ENCODE results near the gene GNL2. TPM values are rescaled to one million over a fixed set of nuclear protein-coding genes. Genes with fewer than 3 reads are reported as not detected.

GNL2 gene
- total and polyA plus RNA-seq, 2 experiments from 2014 or later: 39.3 to 65.4 TPM

GRCh38 chr1:37575692-37576091 is 20.0 kb downstream of the GNL2 start:
- Histone ChIP-seq H3K27me3 (replicated peaks; ENCODE audit: insufficient read depth) (no peaks in the 10 kb centered on the region), H3K79me2 (ENCODE audit: insufficient read depth) (peaks cover 34% of the 10 kb centered on the region), H3K9me2 (ENCODE audit: insufficient read depth) (no peaks in the 10 kb centered on the region), H3K9ac (peak overlapping the region; percentile 66), H3F3A (ENCODE audit: insufficient read depth) (peaks cover 55% of the 10 kb centered on the region), H4K20me1 (ENCODE audit: insufficient read depth) (no peaks in the 10 kb centered on the region), H3K4me1 (ENCODE audit: insufficient read depth) (peaks cover 37% of the 10 kb centered on the region), H2AFZ (no peak overlapping the region), H3K36me3 (ENCODE audit: low read depth) (peaks cover 65% of the 10 kb centered on the region), H3K4me3 (peak overlapping the region; percentile 39), H3K9me3 (ENCODE audit: low read depth) (no peaks in the 10 kb centered on the region), H3K4me2 (ENCODE audit: unreplicated experiment) (peak overlapping the region; percentile 69), H3K27ac (peak overlapping the region; percentile 91)
- peak; percentile 70 for DNase-seq
- 41 to 42% methylated on average over 5 of the region's 5 CpGs for WGBS, 2 experiments (ENCODE audit: low coverage in 1 of 2, low lambda C conversion rate in 2 of 2, missing lambda C conversion rate in 2 of 2)
- TF ChIP-seq EZH2 (IDR thresholded peaks at IDR 0.05; ENCODE audit: insufficient read depth, poor library complexity, severe bottlenecking): no peak
- no peak for TF ChIP-seq EZH2phosphoT487 (IDR thresholded peaks at IDR 0.05; ENCODE audit: insufficient read depth, low read depth)
- in situ Hi-C loops (cut with MboI): no loop called here

- peak overlapping the region; percentile 91 for H3K27ac ChIP-seq
- in situ Hi-C loops (cut with MboI): no loop called here
- H3K4me3 ChIP-seq: peak overlapping the region; percentile 5; the same call in 1 of the 2 replicates
- no peak overlapping the region for H2AFZ ChIP-seq
- H3K4me1 ChIP-seq (ENCODE audit: insufficient read depth): peaks cover 37% of the 10 kb centered on the region
- H3K9me3 ChIP-seq (ENCODE audit: low read depth): no peaks in the 10 kb centered on the region
- no peaks in the 10 kb centered on the region for H3K9me2 ChIP-seq (ENCODE audit: insufficient read depth)
- peaks cover 27% of the 10 kb centered on the region for H3K79me2 ChIP-seq (ENCODE audit: insufficient read depth)
- WGBS, 2 experiments (ENCODE audit: low coverage in 1 of 2, low lambda C conversion rate in 2 of 2, missing lambda C conversion rate in 2 of 2): 22 to 28% methylated on average over 7 of the region's 7 CpGs
- no peak for TF ChIP-seq EZH2 (IDR thresholded peaks at IDR 0.05; ENCODE audit: insufficient read depth, poor library complexity, severe bottlenecking)
- TF ChIP-seq EZH2phosphoT487 (IDR thresholded peaks at IDR 0.05; ENCODE audit: insufficient read depth, low read depth): no peak
- peak overlapping the region; percentile 69 for H3K4me2 ChIP-seq (ENCODE audit: unreplicated experiment)
- H3K9ac ChIP-seq: peak overlapping the region; percentile 66
- H3K27me3 ChIP-seq (replicated peaks; ENCODE audit: insufficient read depth): no peaks in the 10 kb centered on the region
- DNase-seq: peak; percentile 89
- H3K36me3 ChIP-seq (ENCODE audit: low read depth): peaks cover 62% of the 10 kb centered on the region
- no peaks in the 10 kb centered on the region for H4K20me1 ChIP-seq (ENCODE audit: insufficient read depth)
- peaks cover 54% of the 10 kb centered on the region for H3F3A ChIP-seq (ENCODE audit: insufficient read depth)
Measured at GRCh38 chr1:37574834-37575480, 20.8 kb downstream of the GNL2 start.

GRCh38 chr1:37570528-37571334 is 25.0 kb downstream of the GNL2 start:
- Histone ChIP-seq H3K27me3 (replicated peaks; ENCODE audit: insufficient read depth) (no peaks in the 10 kb centered on the region), H4K20me1 (ENCODE audit: insufficient read depth) (no peaks in the 10 kb centered on the region), H3K9me2 (ENCODE audit: insufficient read depth) (no peaks in the 10 kb centered on the region), H2AFZ (no peak overlapping the region), H3K79me2 (ENCODE audit: insufficient read depth) (peaks cover 16% of the 10 kb centered on the region; the same call in 1 of the 2 replicates), H3F3A (ENCODE audit: insufficient read depth) (peaks cover 42% of the 10 kb centered on the region), H3K9ac (no peak overlapping the region), H3K36me3 (ENCODE audit: low read depth) (peaks cover 72% of the 10 kb centered on the region), H3K4me1 (ENCODE audit: insufficient read depth) (peaks cover 16% of the 10 kb centered on the region), H3K4me3 (no peak overlapping the region), H3K4me2 (ENCODE audit: unreplicated experiment) (no peak overlapping the region), H3K9me3 (ENCODE audit: low read depth) (no peaks in the 10 kb centered on the region), H3K27ac (no peak overlapping the region)
- WGBS, 2 experiments (ENCODE audit: low coverage in 1 of 2, low lambda C conversion rate in 2 of 2, missing lambda C conversion rate in 2 of 2): 96 to 97% methylated on average over 3 of the region's 3 CpGs
- in situ Hi-C loops (cut with MboI): no loop called here
- TF ChIP-seq EZH2 (IDR thresholded peaks at IDR 0.05; ENCODE audit: insufficient read depth, poor library complexity, severe bottlenecking) (no peak), EZH2phosphoT487 (IDR thresholded peaks at IDR 0.05; ENCODE audit: insufficient read depth, low read depth) (no peak)
- no peak for DNase-seq

- no peak overlapping the region for H3K9ac ChIP-seq
- in situ Hi-C loops (cut with MboI): no loop called here
- H3K79me2 ChIP-seq (ENCODE audit: insufficient read depth): no peaks in the 10 kb centered on the region
- no peaks in the 10 kb centered on the region for H3K9me2 ChIP-seq (ENCODE audit: insufficient read depth)
- H3K27ac ChIP-seq: no peak overlapping the region
- TF ChIP-seq EZH2phosphoT487 (IDR thresholded peaks at IDR 0.05; ENCODE audit: insufficient read depth, low read depth): no peak
- no peak for TF ChIP-seq EZH2 (IDR thresholded peaks at IDR 0.05; ENCODE audit: insufficient read depth, poor library complexity, severe bottlenecking)
- no peak overlapping the region for H3K4me2 ChIP-seq (ENCODE audit: unreplicated experiment)
- peaks cover 58% of the 10 kb centered on the region for H3K36me3 ChIP-seq (ENCODE audit: low read depth)
- no peak overlapping the region for H3K4me3 ChIP-seq
- peaks cover 20% of the 10 kb centered on the region for H3K4me1 ChIP-seq (ENCODE audit: insufficient read depth)
- no peak overlapping the region for H2AFZ ChIP-seq
- peaks cover 51% of the 10 kb centered on the region for H3F3A ChIP-seq (ENCODE audit: insufficient read depth)
- no peaks in the 10 kb centered on the region for H3K9me3 ChIP-seq (ENCODE audit: low read depth)
- no peaks in the 10 kb centered on the region for H3K27me3 ChIP-seq (replicated peaks; ENCODE audit: insufficient read depth)
- no peaks in the 10 kb centered on the region for H4K20me1 ChIP-seq (ENCODE audit: insufficient read depth)
- 65 to 84% methylated on average over 3 of the region's 3 CpGs for WGBS, 2 experiments (ENCODE audit: low coverage in 1 of 2, low lambda C conversion rate in 2 of 2, missing lambda C conversion rate in 2 of 2)
- DNase-seq: no peak
Measured at GRCh38 chr1:37567023-37567422, 28.7 kb downstream of the GNL2 start.

Data from GM23248 (cell line).